ENCODE measurements around the gene ANGPTL2.
"Not testable (repeated sequence)": the region's sequence is repeated elsewhere in the genome, so short reads cannot be mapped to it uniquely, and the experiment has no call there.

Gene ANGPTL2

GRCh38 chr9:127154390-127155191, 32.2 kb upstream of the ANGPTL2 start:
- no peak for DNase-seq

- DNase-seq, result no peak
These were observed 31.6 kb upstream of the ANGPTL2 start for GRCh38 chr9:127154003-127154389.

- DNase-seq, result no peak
These were observed 31.1 kb upstream of the ANGPTL2 start for GRCh38 chr9:127153501-127153900.

- DNase-seq, result no peak
These were observed 27.3 kb upstream of the ANGPTL2 start for GRCh38 chr9:127149463-127150390.

GRCh38 chr9:127149010-127149409, 26.6 kb upstream of the ANGPTL2 start:
- DNase-seq, result no peak

- DNase-seq, result no peak
These were observed 25.6 kb upstream of the ANGPTL2 start for GRCh38 chr9:127148014-127148413.

GRCh38 chr9:127147251-127147650, 24.8 kb upstream of the ANGPTL2 start:
- DNase-seq, result no peak

GRCh38 chr9:127146841-127147240, 24.4 kb upstream of the ANGPTL2 start:
- not testable (repeated sequence) for DNase-seq

- no peak for DNase-seq
These were observed 22.4 kb upstream of the ANGPTL2 start for GRCh38 chr9:127144670-127145445.

GRCh38 chr9:127143920-127144465, 21.6 kb upstream of the ANGPTL2 start:
- DNase-seq, result no peak

GRCh38 chr9:127142931-127143464, 20.6 kb upstream of the ANGPTL2 start:
- no peak for DNase-seq

GRCh38 chr9:127142291-127142690, 19.9 kb upstream of the ANGPTL2 start:
- DNase-seq, result no peak

- DNase-seq, result no peak
These were observed 18.6 kb upstream of the ANGPTL2 start for GRCh38 chr9:127140842-127141675.

GRCh38 chr9:127140181-127140580, 17.7 kb upstream of the ANGPTL2 start:
- DNase-seq, result no peak

- DNase-seq, result no peak
These were observed 17.3 kb upstream of the ANGPTL2 start for GRCh38 chr9:127139775-127140174.

- DNase-seq, result no peak
These were observed 16.8 kb upstream of the ANGPTL2 start for GRCh38 chr9:127139071-127139731.

- DNase-seq, result no peak
These were observed 16.0 kb upstream of the ANGPTL2 start for GRCh38 chr9:127138444-127138843.

GRCh38 chr9:127137640-127138360, 15.4 kb upstream of the ANGPTL2 start:
- DNase-seq, result no peak

- no peak for DNase-seq
These were observed 14.6 kb upstream of the ANGPTL2 start for GRCh38 chr9:127136880-127137639.

Measured in hematopoietic multipotent progenitor cell treated with erythropoietin and hydrocortisone succinate and interleukin-3 and kit ligand, for 8 days (in vitro differentiated cells).